HEK293T (cell line): ENCODE results near the gene FMNL1.

Experiments
- CTCF ChIA-PET: fragments of 350-600 bp; formaldehyde crosslinking; extraction: SDS; loops from one replicate; lab custom pipeline; 2021; ENCODE audit warnings: antibody characterized with exemption, inconsistent platforms; lab: Yijun Ruan, JAX
- POLR2A ChIA-PET: fragments of 350-600 bp; formaldehyde crosslinking; extraction: SDS; loops from one replicate; lab custom pipeline; 2020; ENCODE audit warnings: antibody characterized with exemption, inconsistent platforms; lab: Yijun Ruan, JAX
- DNase-seq: peaks from one replicate; pipeline ENCODE4 v3.0.0; 2012; ENCODE audit warnings: mixed read lengths; ENCODE audit errors: extremely low spot score
- ARNT ChIP-seq: fragments of 450-650 bp; IDR thresholded peaks from 2 replicates; pipeline ENCODE4 v1.6.1; 2017; ENCODE audit warnings: mild to moderate bottlenecking
- BHLHE40 ChIP-seq: fragments of 450-650 bp; IDR thresholded peaks from 2 replicates; pipeline ENCODE4 v1.6.1; 2016; ENCODE audit warnings: mild to moderate bottlenecking, moderate library complexity, borderline replicate concordance
- CTBP1 ChIP-seq: fragments of 450-650 bp; IDR thresholded peaks from 2 replicates; pipeline ENCODE4 v1.6.1; 2016; ENCODE audit warnings: borderline replicate concordance
- ELF4 ChIP-seq: fragments of 450-650 bp; IDR thresholded peaks from 2 replicates; pipeline ENCODE4 v1.6.1; 2017; ENCODE audit warnings: antibody characterized with exemption
- FOXA1 ChIP-seq: fragments of 450-650 bp; IDR thresholded peaks from 2 replicates; pipeline ENCODE4 v1.6.1; 2016; ENCODE audit warnings: mild to moderate bottlenecking
- FOXK2 ChIP-seq: fragments of 450-650 bp; IDR thresholded peaks from 2 replicates; pipeline ENCODE4 v1.6.1; 2016; ENCODE audit warnings: mild to moderate bottlenecking
- FOXM1 ChIP-seq: fragments of 450-650 bp; IDR thresholded peaks from 2 replicates; pipeline ENCODE4 v1.6.1; 2017; ENCODE audit warnings: mild to moderate bottlenecking, borderline replicate concordance
- HDGF ChIP-seq: fragments of 450-650 bp; IDR thresholded peaks from 2 replicates; pipeline ENCODE4 v1.6.1; 2017; ENCODE audit warnings: antibody characterized with exemption, borderline replicate concordance
- L3MBTL2 ChIP-seq: fragments of 450-650 bp; conservative IDR thresholded peaks from 2 replicates; pipeline ENCODE4 v1.6.1; 2016; ENCODE audit warnings: mild to moderate bottlenecking
- LEF1 ChIP-seq: fragments of 450-650 bp; IDR thresholded peaks from 2 replicates; pipeline ENCODE4 v1.6.1; 2017; ENCODE audit warnings: mild to moderate bottlenecking, borderline replicate concordance
- NFRKB ChIP-seq: fragments of 450-650 bp; IDR thresholded peaks from 2 replicates; pipeline ENCODE4 v1.6.1; 2016; ENCODE audit warnings: mild to moderate bottlenecking, moderate library complexity
- SP1 ChIP-seq: fragments of 450-650 bp; IDR thresholded peaks from 2 replicates; pipeline ENCODE4 v1.6.1; 2017
- SUZ12 ChIP-seq: fragments of 450-650 bp; IDR thresholded peaks from 2 replicates; pipeline ENCODE4 v1.6.1; 2016; ENCODE audit warnings: mild to moderate bottlenecking
- TARDBP ChIP-seq: fragments of 450-650 bp; IDR thresholded peaks from 2 replicates; pipeline ENCODE4 v1.6.1; 2016
- ZNF384 ChIP-seq: fragments of 450-650 bp; IDR thresholded peaks from 2 replicates; pipeline ENCODE4 v1.6.1; 2016
- TF ChIP-seq, protein P1 (sequence below): fragments of 450-650 bp; IDR thresholded peaks from 2 replicates; pipeline ENCODE4 v1.6.1; 2016

FMNL1 gene

DNA sequence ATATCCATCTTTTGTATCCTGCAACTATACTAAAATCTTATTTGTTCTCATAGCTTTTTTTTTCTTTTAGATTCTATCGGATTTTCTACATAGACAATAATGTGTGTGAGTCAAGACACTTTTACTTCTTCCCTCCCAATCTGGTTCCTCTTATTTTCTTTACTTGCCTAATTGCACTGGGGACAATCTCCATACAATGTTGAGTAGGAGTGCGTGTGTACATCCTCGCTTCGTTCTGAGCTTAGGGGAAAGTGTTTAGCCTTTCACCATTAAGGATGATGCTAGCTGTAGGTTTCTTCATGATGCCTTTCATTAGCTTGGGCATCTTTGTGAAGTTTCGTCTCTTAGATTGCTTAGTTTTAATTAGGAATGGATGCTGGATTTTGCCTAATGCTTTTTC is 37.3 kb downstream of the FMNL1 start:
- POLR2A ChIA-PET = no interaction called here
- TF ChIP-seq NFRKB = no peak
- TF ChIP-seq LEF1 = no peak
- TF ChIP-seq TARDBP = no peak
- no peak for TF ChIP-seq FOXK2
- TF ChIP-seq, protein P1, sequence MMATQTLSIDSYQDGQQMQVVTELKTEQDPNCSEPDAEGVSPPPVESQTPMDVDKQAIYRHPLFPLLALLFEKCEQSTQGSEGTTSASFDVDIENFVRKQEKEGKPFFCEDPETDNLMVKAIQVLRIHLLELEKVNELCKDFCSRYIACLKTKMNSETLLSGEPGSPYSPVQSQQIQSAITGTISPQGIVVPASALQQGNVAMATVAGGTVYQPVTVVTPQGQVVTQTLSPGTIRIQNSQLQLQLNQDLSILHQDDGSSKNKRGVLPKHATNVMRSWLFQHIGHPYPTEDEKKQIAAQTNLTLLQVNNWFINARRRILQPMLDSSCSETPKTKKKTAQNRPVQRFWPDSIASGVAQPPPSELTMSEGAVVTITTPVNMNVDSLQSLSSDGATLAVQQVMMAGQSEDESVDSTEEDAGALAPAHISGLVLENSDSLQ = no peak
- no peak for TF ChIP-seq SUZ12
- no peak for TF ChIP-seq FOXM1
- TF ChIP-seq SP1 = no peak
- TF ChIP-seq FOXA1 = no peak
- TF ChIP-seq HDGF = no peak
- no peak for TF ChIP-seq ARNT
- no peak for TF ChIP-seq CTBP1
- no peak for TF ChIP-seq ZNF384
- no peak for TF ChIP-seq ELF4
- TF ChIP-seq L3MBTL2 = no peak
- no peak for TF ChIP-seq BHLHE40
- no peak for DNase-seq
- CTCF ChIA-PET = interaction anchor here (0.8 to 1.1 kb wide), 2 partner anchors 13 to 124 kb away, joined by 4 read pairs; partner anchors contain the start of gene ACBD4

DNA sequence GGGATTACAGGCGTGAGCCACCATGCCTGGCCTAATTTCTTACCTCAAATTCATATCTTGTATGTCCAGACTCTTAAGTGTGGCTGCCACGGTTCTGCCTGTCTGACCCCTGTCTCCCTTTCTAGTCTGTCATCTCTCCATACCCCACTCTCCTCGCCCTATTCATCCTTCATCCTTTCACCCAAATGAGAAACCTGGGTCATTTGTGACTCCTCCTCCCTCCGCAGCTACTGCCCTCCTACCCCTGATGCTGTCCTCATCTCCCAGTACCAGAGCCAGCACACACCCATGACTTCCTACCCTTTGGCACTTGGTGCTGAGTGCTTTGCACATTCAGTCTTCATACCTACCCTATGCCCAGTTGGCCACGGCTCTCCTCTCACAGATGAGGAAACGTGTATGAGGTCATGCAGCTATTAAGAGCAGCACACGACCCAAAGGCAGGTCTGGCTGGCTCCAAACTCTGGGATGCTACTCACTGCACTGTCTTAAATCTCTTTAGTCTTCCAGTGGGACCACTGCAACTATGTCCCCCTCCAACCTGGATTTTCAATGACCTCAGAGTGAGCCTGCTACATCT is 38.6 kb downstream of the FMNL1 start:
- TF ChIP-seq BHLHE40 (no peak), FOXK2 (no peak), ELF4 (no peak), ARNT (no peak), SP1 (no peak), FOXM1 (no peak), L3MBTL2 (no peak), SUZ12 (no peak), FOXA1 (no peak), LEF1 (no peak), CTBP1 (no peak)
- TF ChIP-seq, protein P1 = no peak
- POLR2A ChIA-PET = no interaction called here
- CTCF ChIA-PET = interaction anchor here (1.4 kb wide), 1 partner anchor 17 kb away, joined by 5 read pairs; no protein-coding TSS in a partner anchor
- DNase-seq = no peak

- TF ChIP-seq ARNT = no peak
- no peak for TF ChIP-seq L3MBTL2
- no peak for TF ChIP-seq FOXK2
- TF ChIP-seq BHLHE40 = no peak
- no peak for TF ChIP-seq LEF1
- TF ChIP-seq SUZ12 = no peak
- TF ChIP-seq ZNF384 = no peak
- no peak for TF ChIP-seq NFRKB
- TF ChIP-seq CTBP1 = no peak
- no peak for TF ChIP-seq FOXA1
- TF ChIP-seq FOXM1 = no peak
- TF ChIP-seq TARDBP = no peak
- TF ChIP-seq SP1 = no peak
- TF ChIP-seq, protein P1 = no peak
- no peak for TF ChIP-seq ELF4
- no peak for TF ChIP-seq HDGF
- CTCF ChIA-PET = no interaction called here
- POLR2A ChIA-PET = no interaction called here
- DNase-seq = no peak
Observed at GRCh38 chr17:45261577-45262515, 40.2 kb downstream of the FMNL1 start, which contains the start of gene SPATA32. Gene SPATA32 (minus strand): TSS chr17:45262094. CDS start chr17:45262016, 78 bp downstream.

DNA sequence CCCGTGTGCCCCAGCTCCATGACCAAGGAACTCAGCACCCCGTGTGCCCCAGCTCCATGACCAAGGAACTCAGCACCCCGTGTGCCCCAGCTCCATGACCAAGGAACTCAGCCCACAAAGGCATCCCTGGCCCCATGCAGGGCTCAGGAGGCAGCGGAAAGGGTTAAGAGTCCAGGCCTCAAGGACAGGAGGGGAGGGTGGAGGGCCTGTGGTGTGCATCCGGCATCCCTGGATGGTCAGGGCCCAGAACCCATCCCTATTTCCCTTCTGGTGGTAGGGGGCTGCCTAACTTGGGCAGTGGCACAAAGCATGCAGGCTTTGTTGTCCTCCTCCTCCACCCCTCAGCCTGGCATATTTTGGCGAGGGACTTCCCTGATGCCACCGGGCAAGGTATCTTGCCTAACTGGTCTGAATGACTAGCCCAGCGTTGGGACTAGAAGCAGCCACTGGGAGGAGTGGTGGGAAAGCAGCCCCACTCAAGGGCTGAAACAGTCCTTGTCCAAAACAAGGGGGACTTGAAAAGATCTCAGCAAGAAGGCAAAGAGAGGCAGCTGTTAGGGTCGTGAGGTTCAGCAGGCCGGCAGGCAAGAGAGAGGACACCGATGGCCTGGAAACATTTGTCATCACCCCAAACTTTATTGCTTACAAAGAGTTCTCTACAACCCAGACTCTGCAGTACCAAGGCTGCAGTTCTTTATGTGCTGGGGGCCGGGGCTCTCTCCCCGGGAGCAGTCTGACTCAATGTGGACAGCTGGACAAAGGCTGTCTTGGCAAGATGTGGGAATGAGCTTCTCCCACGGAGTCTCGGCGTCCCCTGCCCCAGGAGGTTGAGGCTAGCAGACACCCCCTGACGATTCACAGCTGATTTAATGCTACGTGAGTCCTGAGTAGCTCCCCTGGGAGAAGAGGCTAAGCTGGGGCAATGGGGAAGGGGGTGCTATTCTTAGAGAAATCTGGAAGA is 41.1 kb downstream of the FMNL1 start:
- DNase-seq = no peak
- ChIA-PET CTCF (interaction anchor here (1.0 kb wide), 1 partner anchor 44 kb away, joined by 5 read pairs; no protein-coding TSS in a partner anchor), POLR2A (no interaction called here)
- no peak for TF ChIP-seq SP1
- TF ChIP-seq HDGF = no peak
- no peak for TF ChIP-seq NFRKB
- no peak for TF ChIP-seq FOXM1
- TF ChIP-seq LEF1 = no peak
- no peak for TF ChIP-seq BHLHE40
- no peak for TF ChIP-seq FOXA1
- no peak for TF ChIP-seq SUZ12
- TF ChIP-seq L3MBTL2 = no peak
- TF ChIP-seq TARDBP = no peak
- TF ChIP-seq ELF4 = no peak
- no peak for TF ChIP-seq FOXK2
- TF ChIP-seq, protein P1 = no peak
- TF ChIP-seq CTBP1 = no peak
- TF ChIP-seq ARNT = no peak
